CD14-positive monocyte (primary cell): ENCODE results near the gene ARL3. TPM values are rescaled to one million over a fixed set of nuclear protein-coding genes. Genes with fewer than 3 reads are reported as not detected.

ENCODE experiments used
- DNase-seq, 3 donors: peaks; one replicate each; pipeline ENCODE4 v3.0.0-alpha.2; 2011 to 2022
- H2AFZ ChIP-seq: 2 replicates; pipeline ENCODE4 v1.6.0; 2012; ENCODE audit warnings: mild to moderate bottlenecking, low read depth, low read length, inconsistent platforms; ENCODE audit not compliant: insufficient read depth, poor library complexity, severe bottlenecking
- H3K27ac ChIP-seq, 2 donors: 1 replicate in 1 of 2; 2 replicates in 1 of 2; pipeline ENCODE4 v1.5.1; 2012 to 2013; ENCODE audit warnings: low read length in 2 of 2, control low read depth in 1 of 2, inconsistent platforms in 1 of 2, low read depth in 1 of 2, mild to moderate bottlenecking in 1 of 2
- H3K27me3 ChIP-seq, 2 donors: one replicate each; pipeline versions ENCODE4 v1.6.0 to v1.6.1; 2011 to 2013; ENCODE audit warnings: low read length in 2 of 2; ENCODE audit not compliant: control insufficient read depth in 2 of 2, insufficient read depth in 2 of 2
- H3K36me3 ChIP-seq, 2 donors: replicated peaks in 1 of 2; 1 replicate in 1 of 2; 2 replicates in 1 of 2; pipeline versions ENCODE4 v1.5.1 to v1.6.1; 2012 to 2013; ENCODE audit warnings: low read length in 2 of 2, control low read depth in 1 of 2, inconsistent platforms in 1 of 2, mild to moderate bottlenecking in 1 of 2; ENCODE audit not compliant: insufficient read depth in 2 of 2, control insufficient read depth in 1 of 2
- H3K4me1 ChIP-seq, 2 donors: 1 replicate in 1 of 2; 2 replicates in 1 of 2; pipeline versions ENCODE4 v1.5.1 to v1.6.1; 2012 to 2013; ENCODE audit warnings: low read length in 2 of 2, control low read depth in 1 of 2, inconsistent platforms in 1 of 2, mild to moderate bottlenecking in 1 of 2, moderate library complexity in 1 of 2; ENCODE audit not compliant: insufficient read depth in 2 of 2, control insufficient read depth in 1 of 2
- H3K4me2 ChIP-seq: replicated peaks from 2 replicates; pipeline ENCODE3; 2012; ENCODE audit warnings: low read length, moderate library complexity, mild to moderate bottlenecking; ENCODE audit not compliant: poor library complexity, severe bottlenecking; ENCODE audit errors: extremely low read depth
- H3K4me3 ChIP-seq, 3 experiments: fragments of 200-600 bp in 1 of 3; sonication (generic) in 1 of 3; replicated peaks in 1 of 3; 1 replicate in 2 of 3; 2 replicates in 1 of 3; pipeline ENCODE4 v1.5.1; 2011 to 2013; ENCODE audit warnings: low read length in 3 of 3, mild to moderate bottlenecking in 3 of 3, control low read depth in 2 of 3, low read depth in 2 of 3, inconsistent platforms in 1 of 3, moderate library complexity in 1 of 3
- H3K79me2 ChIP-seq: 2 replicates; pipeline ENCODE4 v1.6.0; 2012; ENCODE audit warnings: mild to moderate bottlenecking, control low read depth, inconsistent platforms, low read length, moderate library complexity; ENCODE audit not compliant: insufficient read depth
- H3K9ac ChIP-seq: 2 replicates; pipeline ENCODE4 v1.6.0; 2017; ENCODE audit warnings: low read length, mild to moderate bottlenecking; ENCODE audit not compliant: insufficient read depth, poor library complexity, severe bottlenecking
- H3K9me3 ChIP-seq, 2 donors: replicated peaks in 1 of 2; 1 replicate in 1 of 2; 2 replicates in 1 of 2; pipeline versions ENCODE4 v1.5.1 to v1.6.1; 2012 to 2013; ENCODE audit warnings: low read length in 2 of 2, control low read depth in 1 of 2; ENCODE audit not compliant: control insufficient read depth in 1 of 2, insufficient read depth in 1 of 2
- H4K20me1 ChIP-seq: 2 replicates; pipeline ENCODE4 v1.6.0; 2012; ENCODE audit warnings: mild to moderate bottlenecking, low read length, control low read depth, moderate library complexity; ENCODE audit not compliant: insufficient read depth
- H3K27ac Mint-ChIP-seq, 7 donors: one replicate each; pipeline ENCODE4 v1.8.0; 2020; ENCODE audit warnings: mild to moderate bottlenecking in 7 of 7, mixed read lengths in 7 of 7, moderate library complexity in 6 of 7, inconsistent platforms in 2 of 7
- H3K27me3 Mint-ChIP-seq, 3 donors: one replicate each; pipeline ENCODE4 v1.8.0; 2021 to 2022; ENCODE audit warnings: low read depth in 3 of 3, mild to moderate bottlenecking in 3 of 3, mixed read lengths in 3 of 3, moderate library complexity in 3 of 3, inconsistent platforms in 1 of 3
- H3K36me3 Mint-ChIP-seq, 2 donors: one replicate each; pipeline ENCODE4 v1.8.0; 2020; ENCODE audit warnings: mixed read lengths in 2 of 2, inconsistent platforms in 1 of 2, mild to moderate bottlenecking in 1 of 2
- H3K4me1 Mint-ChIP-seq: one replicate; pipeline ENCODE4 v1.8.0; 2020; ENCODE audit warnings: mild to moderate bottlenecking, mixed read lengths
- H3K4me3 Mint-ChIP-seq, 2 donors: one replicate each; pipeline ENCODE4 v1.8.0; 2020; ENCODE audit warnings: mild to moderate bottlenecking in 2 of 2, mixed read lengths in 2 of 2, moderate library complexity in 1 of 2
- H3K9me3 Mint-ChIP-seq, 7 donors: one replicate each; pipeline ENCODE4 v1.8.0; 2020 to 2022; ENCODE audit warnings: mixed read lengths in 7 of 7, mild to moderate bottlenecking in 6 of 7, moderate library complexity in 6 of 7, inconsistent platforms in 2 of 7
- WGBS: methylation state at CpG from one replicate; pipeline ENCODE4 v1.1.5; 2013; ENCODE audit warnings: missing lambda C conversion rate; ENCODE audit not compliant: insufficient coverage; 5-methylcytosine and 5-hydroxymethylcytosine counted together
- intact Hi-C, 2 donors: fragments of 100-400 bp; cut with micrococcal nuclease; formaldehyde crosslinking; loops; one replicate each; pipeline versions ENCODE4 v1.15.0 to v1.15.1; 2023
- polyA plus RNA-seq, 3 donors: library from polyadenylated mRNA; depleted of rRNA in 1 of 3; unstranded in 2 of 3; stranded (reverse) in 1 of 3; fragments of 300-500 nt in 2 of 3; fragments of >200 nt in 1 of 3; fragmentation: Illumina TruSeq in 2 of 3; gene quantifications; 1 replicate in 2 of 3; 2 replicates in 1 of 3; pipeline ENCODE4 v1.2.3, GENCODE V29; 2012 to 2021
- TF ChIP-seq, protein P1 (sequence below): fragments of 200-600 bp; IDR thresholded peaks from one replicate; pipeline ENCODE4 v1.8.0; 2022; ENCODE audit warnings: antibody characterized with exemption, mild to moderate bottlenecking

The ARL3 gene
- polyA plus RNA-seq, 3 donors = 2.8 to 6.3 (median 6.0) TPM

DNA sequence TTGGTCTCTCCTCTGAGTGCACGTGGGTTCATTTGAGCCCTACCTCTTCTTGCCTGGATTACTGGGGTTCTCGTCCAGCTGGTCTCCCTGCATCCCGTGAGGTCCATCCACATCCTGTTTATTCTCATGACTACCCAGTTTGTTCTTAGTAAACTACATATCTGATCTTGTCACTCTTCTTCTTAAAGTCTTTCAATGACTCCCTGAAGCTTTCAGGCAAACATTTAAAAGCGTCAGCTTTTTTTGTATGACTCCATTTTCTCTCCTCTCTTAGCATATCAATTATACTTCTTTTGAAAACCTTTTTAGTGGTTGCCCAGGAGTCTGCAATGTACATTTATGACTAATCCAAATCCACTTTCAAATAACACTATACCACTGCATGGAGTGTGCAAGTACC lies 7.8 kb upstream of the ARL3 start:
- H3K9me3 ChIP-seq = no peaks in the 10 kb centered on the region
- no peaks in the 10 kb centered on the region for H3K27me3 Mint-ChIP-seq
- H3K9me3 Mint-ChIP-seq = peaks cover 0 to 6% (median 0%) of the 10 kb centered on the region in 7 donors
- no peak overlapping the region for H3K4me3 Mint-ChIP-seq
- peaks cover 4% of the 10 kb centered on the region for H3K79me2 ChIP-seq
- no peak overlapping the region for H3K27ac ChIP-seq
- peaks cover 0 to 6% of the 10 kb centered on the region in 2 donors for H3K4me1 ChIP-seq
- H2AFZ ChIP-seq = no peak overlapping the region
- H3K4me2 ChIP-seq = no peak overlapping the region
- H3K27ac Mint-ChIP-seq = no peak overlapping the region
- no peak overlapping the region for H3K9ac ChIP-seq
- no peaks in the 10 kb centered on the region for H4K20me1 ChIP-seq
- intact Hi-C loops = no loop called here
- H3K4me1 Mint-ChIP-seq = peaks cover 17% of the 10 kb centered on the region
- H3K4me3 ChIP-seq = no peak overlapping the region
- no peak for DNase-seq
- H3K36me3 ChIP-seq = no peaks in the 10 kb centered on the region
- H3K36me3 Mint-ChIP-seq = peaks cover 8 to 10% of the 10 kb centered on the region in 2 donors
- TF ChIP-seq, protein P1, sequence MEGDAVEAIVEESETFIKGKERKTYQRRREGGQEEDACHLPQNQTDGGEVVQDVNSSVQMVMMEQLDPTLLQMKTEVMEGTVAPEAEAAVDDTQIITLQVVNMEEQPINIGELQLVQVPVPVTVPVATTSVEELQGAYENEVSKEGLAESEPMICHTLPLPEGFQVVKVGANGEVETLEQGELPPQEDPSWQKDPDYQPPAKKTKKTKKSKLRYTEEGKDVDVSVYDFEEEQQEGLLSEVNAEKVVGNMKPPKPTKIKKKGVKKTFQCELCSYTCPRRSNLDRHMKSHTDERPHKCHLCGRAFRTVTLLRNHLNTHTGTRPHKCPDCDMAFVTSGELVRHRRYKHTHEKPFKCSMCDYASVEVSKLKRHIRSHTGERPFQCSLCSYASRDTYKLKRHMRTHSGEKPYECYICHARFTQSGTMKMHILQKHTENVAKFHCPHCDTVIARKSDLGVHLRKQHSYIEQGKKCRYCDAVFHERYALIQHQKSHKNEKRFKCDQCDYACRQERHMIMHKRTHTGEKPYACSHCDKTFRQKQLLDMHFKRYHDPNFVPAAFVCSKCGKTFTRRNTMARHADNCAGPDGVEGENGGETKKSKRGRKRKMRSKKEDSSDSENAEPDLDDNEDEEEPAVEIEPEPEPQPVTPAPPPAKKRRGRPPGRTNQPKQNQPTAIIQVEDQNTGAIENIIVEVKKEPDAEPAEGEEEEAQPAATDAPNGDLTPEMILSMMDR = no peak
- no peaks in the 10 kb centered on the region for H3K27me3 ChIP-seq
- 86% methylated on average over 4 of the region's 4 CpGs for WGBS

DNA sequence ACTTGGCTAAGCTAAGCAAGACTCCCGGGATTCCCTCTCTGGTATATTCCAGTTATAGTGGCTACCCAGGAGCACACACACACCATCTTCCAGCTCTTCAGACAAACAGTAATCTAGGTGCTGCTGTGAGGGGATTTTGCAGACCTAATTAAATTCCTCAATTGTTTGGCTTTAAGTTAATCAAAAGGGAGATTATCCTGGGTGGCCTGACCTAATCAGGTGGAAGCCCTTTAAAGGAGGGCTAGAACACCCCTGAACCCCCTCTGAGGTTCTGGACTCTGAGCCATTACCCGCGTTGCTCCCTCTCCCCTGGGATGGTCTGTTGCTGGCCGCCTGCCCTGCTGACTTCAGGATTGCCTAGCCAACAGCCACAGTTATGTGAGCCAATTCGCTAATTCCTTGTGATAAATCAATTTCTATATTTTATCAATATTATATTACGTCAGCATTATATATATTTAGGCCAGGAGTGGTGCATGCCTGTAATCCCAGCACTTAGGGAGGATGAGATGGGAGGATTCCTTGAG lies 6.6 kb upstream of the ARL3 start:
- 100% methylated on average over 1 of the region's 6 CpGs for WGBS
- Mint-ChIP-seq H3K4me1 (peaks cover 11% of the 10 kb centered on the region), H3K4me3 (no peak overlapping the region), H3K27ac (no peak overlapping the region), H3K36me3 (peaks cover 0 to 7% of the 10 kb centered on the region in 2 donors), H3K9me3 (peaks cover 0 to 6% (median 0%) of the 10 kb centered on the region in 7 donors), H3K27me3 (no peaks in the 10 kb centered on the region)
- Histone ChIP-seq H3K79me2 (peaks cover 10% of the 10 kb centered on the region), H3K4me1 (peaks cover 0 to 6% of the 10 kb centered on the region in 2 donors), H3K9me3 (no peaks in the 10 kb centered on the region), H3K4me3 (no peak overlapping the region), H3K36me3 (no peaks in the 10 kb centered on the region), H3K9ac (no peak overlapping the region), H3K27me3 (no peaks in the 10 kb centered on the region), H4K20me1 (no peaks in the 10 kb centered on the region), H2AFZ (no peak overlapping the region), H3K4me2 (no peak overlapping the region), H3K27ac (no peak overlapping the region)
- TF ChIP-seq, protein P1 = no peak
- no peak for DNase-seq
- intact Hi-C loops = no loop called here
